ENCODE data around the gene CEACAM20. TPM values are rescaled to one million over a fixed set of nuclear protein-coding genes. Genes with fewer than 3 reads are reported as not detected.
"Not testable (repeated sequence)": the region's sequence is repeated elsewhere in the genome, so short reads cannot be mapped to it uniquely, and the experiment has no call there.

CEACAM20 gene
- polyA plus RNA-seq, 3 donors = not detected

- peaks cover 4 to 16% (median 6%) of the 10 kb centered on the region in 3 donors for H3K27me3 Mint-ChIP-seq (ENCODE audit: low read depth in 3 of 3)
These were observed 22.4 kb upstream of the CEACAM20 start for GRCh38 chr19:44551850-44552249.

DNA sequence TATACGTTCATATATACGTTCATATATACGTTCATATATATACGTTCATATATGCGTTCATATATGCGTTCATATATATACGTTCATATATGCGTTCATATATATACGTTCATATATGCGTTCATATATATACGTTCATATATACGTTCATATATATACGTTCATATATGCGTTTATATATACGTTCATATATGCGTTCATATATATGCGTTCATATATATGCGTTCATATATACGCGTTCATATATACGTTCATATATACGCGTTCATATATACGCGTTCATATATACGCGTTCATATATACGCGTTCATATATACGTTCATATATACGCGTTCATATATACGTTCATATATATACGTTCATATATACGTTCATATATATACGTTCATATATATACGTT, 21.5 kb upstream of the CEACAM20 start:
- H3K4me3 ChIP-seq (replicated peaks in 1 of 3; ENCODE audit: low read depth in 2 of 3, low read length in 3 of 3); H3K4me1 ChIP-seq (ENCODE audit: control insufficient read depth in 1 of 2, insufficient read depth in 2 of 2, low read length in 2 of 2); H4K20me1 ChIP-seq (ENCODE audit: insufficient read depth, low read length); H3K79me2 ChIP-seq (ENCODE audit: insufficient read depth, low read length); H3K9me3 ChIP-seq (replicated peaks in 1 of 2; ENCODE audit: control insufficient read depth in 1 of 2, insufficient read depth in 1 of 2, low read length in 2 of 2); H3K4me1 Mint-ChIP-seq; H3K4me3 Mint-ChIP-seq; H3K36me3 ChIP-seq (replicated peaks in 1 of 2; ENCODE audit: control insufficient read depth in 1 of 2, insufficient read depth in 2 of 2, low read length in 2 of 2); DNase-seq; H3K27ac Mint-ChIP-seq; H3K27me3 ChIP-seq (ENCODE audit: control insufficient read depth in 2 of 2, insufficient read depth in 2 of 2, low read length in 2 of 2); H3K9ac ChIP-seq (ENCODE audit: insufficient read depth, low read length, poor library complexity, severe bottlenecking); H3K9me3 Mint-ChIP-seq; H3K36me3 Mint-ChIP-seq; H2AFZ ChIP-seq (ENCODE audit: insufficient read depth, low read depth, low read length, poor library complexity, severe bottlenecking); H3K27ac ChIP-seq (ENCODE audit: low read depth in 1 of 2, low read length in 2 of 2); intact Hi-C loops (cut with micrococcal nuclease); H3K4me2 ChIP-seq (replicated peaks; ENCODE audit: extremely low read depth, low read length, poor library complexity, severe bottlenecking): not testable (repeated sequence)
- 94% methylated on average over 12 of the region's 37 CpGs for WGBS (ENCODE audit: insufficient coverage)
- H3K27me3 Mint-ChIP-seq (ENCODE audit: low read depth in 3 of 3) = peaks cover 2 to 16% (median 6%) of the 10 kb centered on the region in 3 donors

More at GRCh38 chr19:44551850-44552249, 22.4 kb upstream of the CEACAM20 start:
- Histone ChIP-seq H3K27me3 (ENCODE audit: control insufficient read depth in 2 of 2, insufficient read depth in 2 of 2, low read length in 2 of 2) (peaks cover 0 to 2% of the 10 kb centered on the region in 2 donors), H4K20me1 (ENCODE audit: insufficient read depth, low read length) (no peaks in the 10 kb centered on the region), H2AFZ (ENCODE audit: insufficient read depth, low read depth, low read length, poor library complexity, severe bottlenecking) (no peak overlapping the region), H3K4me3 (replicated peaks in 1 of 3; ENCODE audit: low read depth in 2 of 3, low read length in 3 of 3) (no peak overlapping the region), H3K27ac (ENCODE audit: low read depth in 1 of 2, low read length in 2 of 2) (no peak overlapping the region), H3K4me2 (replicated peaks; ENCODE audit: extremely low read depth, low read length, poor library complexity, severe bottlenecking) (no peak overlapping the region), H3K9me3 (replicated peaks in 1 of 2; ENCODE audit: control insufficient read depth in 1 of 2, insufficient read depth in 1 of 2, low read length in 2 of 2) (no peaks in the 10 kb centered on the region), H3K36me3 (replicated peaks in 1 of 2; ENCODE audit: control insufficient read depth in 1 of 2, insufficient read depth in 2 of 2, low read length in 2 of 2) (no peaks in the 10 kb centered on the region), H3K9ac (ENCODE audit: insufficient read depth, low read length, poor library complexity, severe bottlenecking) (no peak overlapping the region), H3K79me2 (ENCODE audit: insufficient read depth, low read length) (no peaks in the 10 kb centered on the region), H3K4me1 (ENCODE audit: control insufficient read depth in 1 of 2, insufficient read depth in 2 of 2, low read length in 2 of 2) (no peaks in the 10 kb centered on the region)
- Mint-ChIP-seq H3K27ac (no peak overlapping the region), H3K9me3 (peaks cover 0 to 9% (median 2%) of the 10 kb centered on the region in 7 donors), H3K4me1 (no peaks in the 10 kb centered on the region), H3K4me3 (no peak overlapping the region), H3K36me3 (no peaks in the 10 kb centered on the region)
- DNase-seq = no peak
- TF ChIP-seq, protein P1, sequence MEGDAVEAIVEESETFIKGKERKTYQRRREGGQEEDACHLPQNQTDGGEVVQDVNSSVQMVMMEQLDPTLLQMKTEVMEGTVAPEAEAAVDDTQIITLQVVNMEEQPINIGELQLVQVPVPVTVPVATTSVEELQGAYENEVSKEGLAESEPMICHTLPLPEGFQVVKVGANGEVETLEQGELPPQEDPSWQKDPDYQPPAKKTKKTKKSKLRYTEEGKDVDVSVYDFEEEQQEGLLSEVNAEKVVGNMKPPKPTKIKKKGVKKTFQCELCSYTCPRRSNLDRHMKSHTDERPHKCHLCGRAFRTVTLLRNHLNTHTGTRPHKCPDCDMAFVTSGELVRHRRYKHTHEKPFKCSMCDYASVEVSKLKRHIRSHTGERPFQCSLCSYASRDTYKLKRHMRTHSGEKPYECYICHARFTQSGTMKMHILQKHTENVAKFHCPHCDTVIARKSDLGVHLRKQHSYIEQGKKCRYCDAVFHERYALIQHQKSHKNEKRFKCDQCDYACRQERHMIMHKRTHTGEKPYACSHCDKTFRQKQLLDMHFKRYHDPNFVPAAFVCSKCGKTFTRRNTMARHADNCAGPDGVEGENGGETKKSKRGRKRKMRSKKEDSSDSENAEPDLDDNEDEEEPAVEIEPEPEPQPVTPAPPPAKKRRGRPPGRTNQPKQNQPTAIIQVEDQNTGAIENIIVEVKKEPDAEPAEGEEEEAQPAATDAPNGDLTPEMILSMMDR (IDR thresholded peaks at IDR 0.05) = no peak
- 80% methylated on average over 4 of the region's 5 CpGs for WGBS (ENCODE audit: insufficient coverage)
- intact Hi-C loops (cut with micrococcal nuclease) = no loop called here
